NB4 (cell line): Measurements from ENCODE around the gene PKP1.

ENCODE experiments used
- DNase-seq: peaks from one replicate; pipeline ENCODE4 v3.0.0; 2010; ENCODE audit warnings: low read depth
- H3K4me3 ChIP-seq: one replicate; pipeline ENCODE4 v1.5.1; 2011; ENCODE audit warnings: mild to moderate bottlenecking, low read depth, low read length, moderate library complexity
- MYC ChIP-seq: IDR thresholded peaks from 2 replicates; pipeline ENCODE4 v1.6.1; 2011; ENCODE audit warnings: low read depth, low read length
- POLR2A ChIP-seq: IDR thresholded peaks from 2 replicates; pipeline ENCODE4 v1.6.1; 2011; ENCODE audit warnings: mild to moderate bottlenecking; ENCODE audit not compliant: insufficient read length; ENCODE audit errors: extremely low read depth
- TF ChIP-seq, protein P1 (sequence below): IDR thresholded peaks from 2 replicates; pipeline ENCODE4 v1.6.1; 2011; ENCODE audit warnings: low read depth, low read length
- TF ChIP-seq, protein P2 (sequence below): IDR thresholded peaks from one replicate; pipeline ENCODE4 v1.5.1; 2012; ENCODE audit warnings: low read depth, low read length

Gene PKP1

DNA sequence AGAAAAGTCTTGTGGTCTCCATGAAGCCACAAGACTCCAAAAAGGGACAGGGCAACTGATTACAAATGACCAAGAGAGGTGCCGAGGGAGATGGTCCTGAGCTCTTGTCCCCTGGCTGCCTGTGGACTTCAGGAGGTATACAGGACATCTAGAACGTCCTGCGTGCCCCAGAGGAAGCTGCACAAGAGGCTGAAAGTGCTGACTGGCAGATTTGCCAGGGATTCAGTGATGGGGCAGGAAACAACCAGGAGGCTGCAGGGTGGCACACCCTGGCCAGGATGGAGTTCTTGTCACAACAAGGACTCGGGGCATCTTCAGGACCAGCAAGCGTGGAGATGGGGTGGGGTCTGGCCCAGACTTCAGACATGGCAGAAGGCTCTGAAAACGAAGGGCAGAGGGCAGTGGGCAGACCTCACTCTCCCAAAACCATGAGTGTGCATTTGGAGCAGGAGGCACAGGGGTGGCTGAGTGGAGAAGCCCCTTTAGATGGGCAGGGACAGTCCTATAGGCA lies 13.4 kb upstream of the PKP1 start:
- TF ChIP-seq, protein P1, sequence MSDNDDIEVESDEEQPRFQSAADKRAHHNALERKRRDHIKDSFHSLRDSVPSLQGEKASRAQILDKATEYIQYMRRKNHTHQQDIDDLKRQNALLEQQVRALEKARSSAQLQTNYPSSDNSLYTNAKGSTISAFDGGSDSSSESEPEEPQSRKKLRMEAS: no peak
- TF ChIP-seq, protein P2, sequence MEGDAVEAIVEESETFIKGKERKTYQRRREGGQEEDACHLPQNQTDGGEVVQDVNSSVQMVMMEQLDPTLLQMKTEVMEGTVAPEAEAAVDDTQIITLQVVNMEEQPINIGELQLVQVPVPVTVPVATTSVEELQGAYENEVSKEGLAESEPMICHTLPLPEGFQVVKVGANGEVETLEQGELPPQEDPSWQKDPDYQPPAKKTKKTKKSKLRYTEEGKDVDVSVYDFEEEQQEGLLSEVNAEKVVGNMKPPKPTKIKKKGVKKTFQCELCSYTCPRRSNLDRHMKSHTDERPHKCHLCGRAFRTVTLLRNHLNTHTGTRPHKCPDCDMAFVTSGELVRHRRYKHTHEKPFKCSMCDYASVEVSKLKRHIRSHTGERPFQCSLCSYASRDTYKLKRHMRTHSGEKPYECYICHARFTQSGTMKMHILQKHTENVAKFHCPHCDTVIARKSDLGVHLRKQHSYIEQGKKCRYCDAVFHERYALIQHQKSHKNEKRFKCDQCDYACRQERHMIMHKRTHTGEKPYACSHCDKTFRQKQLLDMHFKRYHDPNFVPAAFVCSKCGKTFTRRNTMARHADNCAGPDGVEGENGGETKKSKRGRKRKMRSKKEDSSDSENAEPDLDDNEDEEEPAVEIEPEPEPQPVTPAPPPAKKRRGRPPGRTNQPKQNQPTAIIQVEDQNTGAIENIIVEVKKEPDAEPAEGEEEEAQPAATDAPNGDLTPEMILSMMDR: no peak
- TF ChIP-seq MYC (no peak), POLR2A (no peak)
- no peak overlapping the region for H3K4me3 ChIP-seq
- DNase-seq: no peak

- DNase-seq: no peak
- H3K4me3 ChIP-seq: no peak overlapping the region
Measured at GRCh38 chr1:201270616-201271390, 12.5 kb upstream of the PKP1 start.

DNA sequence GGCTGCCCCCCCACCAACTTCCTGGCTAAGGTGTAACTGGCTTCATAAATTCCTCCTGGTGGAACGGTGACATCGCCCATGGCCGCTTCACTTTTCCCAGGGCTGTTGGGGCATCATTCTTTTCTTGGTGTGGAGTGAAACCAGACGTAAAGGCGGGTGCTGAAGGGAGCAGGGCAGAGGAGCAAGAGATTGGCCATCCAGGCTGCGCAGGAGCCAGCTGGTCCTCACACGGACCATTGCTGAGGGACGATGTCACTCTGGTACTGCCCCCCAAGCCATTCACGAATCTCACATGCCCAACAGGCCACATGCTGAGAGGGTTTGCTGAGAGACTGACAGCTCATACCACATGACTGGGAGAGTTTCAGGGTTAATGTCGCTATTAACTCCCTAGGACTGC lies 10.5 kb upstream of the PKP1 start:
- no peak for DNase-seq
- H3K4me3 ChIP-seq: no peak overlapping the region
- no peak for TF ChIP-seq POLR2A
- TF ChIP-seq, protein P2: no peak
- TF ChIP-seq, protein P1: no peak
- TF ChIP-seq MYC: no peak

More at GRCh38 chr1:201270616-201271390, 12.5 kb upstream of the PKP1 start:
- TF ChIP-seq, protein P1: no peak
- TF ChIP-seq, protein P2: no peak
- TF ChIP-seq MYC: no peak
- TF ChIP-seq POLR2A: no peak

GRCh38 chr1:201274616-201275252 lies 8.6 kb upstream of the PKP1 start:
- H3K4me3 ChIP-seq: no peak overlapping the region
- TF ChIP-seq MYC (no peak), POLR2A (no peak)
- TF ChIP-seq, protein P2: no peak
- TF ChIP-seq, protein P1: no peak
- no peak for DNase-seq

DNA sequence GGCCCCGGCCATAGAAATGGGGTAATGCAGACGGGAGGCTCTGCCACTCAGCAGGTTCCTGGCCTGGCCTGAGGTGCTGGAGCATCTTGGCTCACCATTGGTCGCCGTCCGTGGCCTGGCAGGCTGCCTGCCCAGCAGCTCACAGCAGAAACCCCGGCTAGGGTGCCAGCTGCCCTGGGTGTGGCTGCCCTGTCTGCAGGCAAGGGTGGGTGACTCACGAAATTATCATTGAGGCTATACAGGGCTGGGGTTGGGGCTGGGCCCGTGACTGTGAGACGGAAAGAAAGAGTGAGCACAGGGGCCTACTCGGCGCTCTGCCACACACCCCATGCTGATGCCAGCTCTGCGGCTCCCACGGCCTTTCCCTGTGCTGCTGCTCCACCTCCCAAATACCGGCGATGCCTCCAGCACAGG lies 8.0 kb upstream of the PKP1 start:
- no peak for DNase-seq
- no peak overlapping the region for H3K4me3 ChIP-seq
- TF ChIP-seq, protein P2: no peak
- TF ChIP-seq POLR2A (no peak), MYC (no peak)
- TF ChIP-seq, protein P1: no peak
